ENCODE results near the gene GLRX. TPM values are rescaled to one million over a fixed set of nuclear protein-coding genes. Genes with fewer than 3 reads are reported as not detected.

Gene GLRX
- total and polyA plus RNA-seq, 2 donors (not counting 1 experiment from before 2014, with no cell fraction given) = 91.8 to 429 TPM

DNA sequence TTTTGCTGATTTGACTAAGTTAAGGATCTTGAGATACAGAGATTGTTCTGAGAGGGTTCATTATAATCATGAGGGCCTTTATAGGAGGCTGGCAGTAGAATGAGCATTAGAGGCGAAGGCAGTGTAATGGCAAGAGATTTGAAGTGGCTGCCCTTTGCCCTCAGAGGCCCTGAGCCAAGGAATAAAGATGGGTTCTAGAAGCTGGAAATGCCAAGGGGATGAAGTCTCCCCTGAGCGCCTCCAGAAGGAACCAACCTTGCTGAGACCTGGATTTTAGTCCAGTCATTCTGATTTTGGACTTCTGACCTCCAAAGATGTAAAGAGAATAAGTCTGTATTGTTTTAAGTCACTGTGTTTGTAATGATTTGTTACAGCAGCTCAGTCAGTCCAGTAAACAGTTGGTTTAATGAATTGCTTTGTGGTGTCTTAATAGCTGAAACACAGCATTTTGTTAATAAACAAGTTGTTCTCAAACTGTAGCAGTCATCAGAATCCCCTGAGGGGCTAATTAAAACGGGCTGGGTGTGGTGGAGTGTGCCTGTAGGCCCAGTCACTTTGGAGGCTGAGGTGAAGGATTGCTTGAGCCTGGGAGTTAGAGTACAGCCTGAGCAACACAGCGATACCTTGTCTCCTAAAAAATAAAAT, 23.2 kb downstream of the GLRX start:
- Histone ChIP-seq H3K9me3 (ENCODE audit: control insufficient read depth, insufficient read depth, low read depth, low read length) (no peaks in the 10 kb centered on the region), H3K27me3 (ENCODE audit: control insufficient read depth, insufficient read depth, low read length) (no peaks in the 10 kb centered on the region), H3K79me2 (ENCODE audit: control insufficient read depth, insufficient read depth, low read length) (no peaks in the 10 kb centered on the region), H3K4me2 (ENCODE audit: extremely low read depth, insufficient read depth, low read length) (no peak overlapping the region), H3K4me3 (replicated peaks in 1 of 4; ENCODE audit: control extremely low read depth in 1 of 4, insufficient read depth in 1 of 4, low read depth in 3 of 4, low read length in 4 of 4) (no peak overlapping the region), H3K27ac (ENCODE audit: insufficient read depth, low read length) (no peak overlapping the region), H3K36me3 (ENCODE audit: control insufficient read depth, insufficient read depth, low read length) (no peaks in the 10 kb centered on the region), H4K20me1 (ENCODE audit: control insufficient read depth, extremely low read depth, insufficient read depth, low read length) (no peaks in the 10 kb centered on the region), H2AFZ (ENCODE audit: low read length) (no peak overlapping the region), H3K4me1 (ENCODE audit: control insufficient read depth, extremely low read depth, insufficient read depth, low read length) (no peaks in the 10 kb centered on the region), H3K9ac (ENCODE audit: insufficient read depth, low read length) (no peak overlapping the region)
- TF ChIP-seq, protein P1, sequence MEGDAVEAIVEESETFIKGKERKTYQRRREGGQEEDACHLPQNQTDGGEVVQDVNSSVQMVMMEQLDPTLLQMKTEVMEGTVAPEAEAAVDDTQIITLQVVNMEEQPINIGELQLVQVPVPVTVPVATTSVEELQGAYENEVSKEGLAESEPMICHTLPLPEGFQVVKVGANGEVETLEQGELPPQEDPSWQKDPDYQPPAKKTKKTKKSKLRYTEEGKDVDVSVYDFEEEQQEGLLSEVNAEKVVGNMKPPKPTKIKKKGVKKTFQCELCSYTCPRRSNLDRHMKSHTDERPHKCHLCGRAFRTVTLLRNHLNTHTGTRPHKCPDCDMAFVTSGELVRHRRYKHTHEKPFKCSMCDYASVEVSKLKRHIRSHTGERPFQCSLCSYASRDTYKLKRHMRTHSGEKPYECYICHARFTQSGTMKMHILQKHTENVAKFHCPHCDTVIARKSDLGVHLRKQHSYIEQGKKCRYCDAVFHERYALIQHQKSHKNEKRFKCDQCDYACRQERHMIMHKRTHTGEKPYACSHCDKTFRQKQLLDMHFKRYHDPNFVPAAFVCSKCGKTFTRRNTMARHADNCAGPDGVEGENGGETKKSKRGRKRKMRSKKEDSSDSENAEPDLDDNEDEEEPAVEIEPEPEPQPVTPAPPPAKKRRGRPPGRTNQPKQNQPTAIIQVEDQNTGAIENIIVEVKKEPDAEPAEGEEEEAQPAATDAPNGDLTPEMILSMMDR (conservative IDR thresholded peaks at IDR 0.05 in 1 of 2, IDR thresholded peaks at IDR 0.05 in 1 of 2; ENCODE audit: low read depth in 1 of 2, low read length in 2 of 2) = no peak
- no peak for TF ChIP-seq EZH2 (IDR thresholded peaks at IDR 0.05; ENCODE audit: low read length, missing control alignments)
- no peak for DNase-seq (ENCODE audit: low read depth in 2 of 2)

GRCh38 chr5:95798545-95798944, 24.0 kb downstream of the GLRX start:
- Histone ChIP-seq H3K4me3 (replicated peaks in 1 of 4; ENCODE audit: control extremely low read depth in 1 of 4, insufficient read depth in 1 of 4, low read depth in 3 of 4, low read length in 4 of 4) (no peak overlapping the region), H3K27ac (ENCODE audit: insufficient read depth, low read length) (no peak overlapping the region), H3K4me2 (ENCODE audit: extremely low read depth, insufficient read depth, low read length) (no peak overlapping the region), H4K20me1 (ENCODE audit: control insufficient read depth, extremely low read depth, insufficient read depth, low read length) (no peaks in the 10 kb centered on the region), H3K79me2 (ENCODE audit: control insufficient read depth, insufficient read depth, low read length) (no peaks in the 10 kb centered on the region), H3K36me3 (ENCODE audit: control insufficient read depth, insufficient read depth, low read length) (no peaks in the 10 kb centered on the region), H3K4me1 (ENCODE audit: control insufficient read depth, extremely low read depth, insufficient read depth, low read length) (no peaks in the 10 kb centered on the region), H3K27me3 (ENCODE audit: control insufficient read depth, insufficient read depth, low read length) (no peaks in the 10 kb centered on the region), H2AFZ (ENCODE audit: low read length) (no peak overlapping the region), H3K9me3 (ENCODE audit: control insufficient read depth, insufficient read depth, low read depth, low read length) (no peaks in the 10 kb centered on the region), H3K9ac (ENCODE audit: insufficient read depth, low read length) (no peak overlapping the region)
- no peak for TF ChIP-seq EZH2 (IDR thresholded peaks at IDR 0.05; ENCODE audit: low read length, missing control alignments)
- TF ChIP-seq, protein P1 (conservative IDR thresholded peaks at IDR 0.05 in 1 of 2, IDR thresholded peaks at IDR 0.05 in 1 of 2; ENCODE audit: low read depth in 1 of 2, low read length in 2 of 2) = no peak
- DNase-seq (ENCODE audit: low read depth in 2 of 2) = no peak

DNA sequence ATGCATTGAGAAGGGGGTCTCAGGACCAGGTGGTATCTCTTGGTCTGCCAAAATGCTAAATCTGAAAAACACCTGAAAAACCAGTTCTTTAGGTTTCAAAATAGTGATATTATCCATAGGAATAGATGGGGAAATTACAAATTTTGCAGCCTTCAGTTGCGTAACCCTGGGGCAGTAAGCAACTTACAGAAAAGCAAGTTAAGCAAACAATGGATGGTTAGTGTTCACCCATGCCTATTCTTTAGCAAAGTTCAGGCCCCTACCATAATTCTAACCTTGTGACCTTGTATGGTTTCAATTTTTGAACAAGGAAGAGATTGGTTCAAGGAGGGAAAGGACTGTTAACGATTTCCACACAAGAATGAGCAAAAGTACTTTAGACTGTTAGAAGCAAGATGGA, 24.5 kb downstream of the GLRX start:
- Histone ChIP-seq H3K9ac (ENCODE audit: insufficient read depth, low read length) (no peak overlapping the region), H3K27ac (ENCODE audit: insufficient read depth, low read length) (no peak overlapping the region), H3K36me3 (ENCODE audit: control insufficient read depth, insufficient read depth, low read length) (peaks cover 2% of the 10 kb centered on the region), H3K27me3 (ENCODE audit: control insufficient read depth, insufficient read depth, low read length) (no peaks in the 10 kb centered on the region), H3K9me3 (ENCODE audit: control insufficient read depth, insufficient read depth, low read depth, low read length) (no peaks in the 10 kb centered on the region), H3K4me1 (ENCODE audit: control insufficient read depth, extremely low read depth, insufficient read depth, low read length) (no peaks in the 10 kb centered on the region), H3K4me3 (replicated peaks in 1 of 4; ENCODE audit: control extremely low read depth in 1 of 4, insufficient read depth in 1 of 4, low read depth in 3 of 4, low read length in 4 of 4) (no peak overlapping the region), H2AFZ (ENCODE audit: low read length) (no peak overlapping the region), H4K20me1 (ENCODE audit: control insufficient read depth, extremely low read depth, insufficient read depth, low read length) (no peaks in the 10 kb centered on the region), H3K79me2 (ENCODE audit: control insufficient read depth, insufficient read depth, low read length) (no peaks in the 10 kb centered on the region), H3K4me2 (ENCODE audit: extremely low read depth, insufficient read depth, low read length) (no peak overlapping the region)
- no peak for TF ChIP-seq EZH2 (IDR thresholded peaks at IDR 0.05; ENCODE audit: low read length, missing control alignments)
- TF ChIP-seq, protein P1 (conservative IDR thresholded peaks at IDR 0.05 in 1 of 2, IDR thresholded peaks at IDR 0.05 in 1 of 2; ENCODE audit: low read depth in 1 of 2, low read length in 2 of 2) = no peak
- DNase-seq (ENCODE audit: low read depth in 2 of 2) = no peak
